GM19025 (cell line): ENCODE results near the gene RNF207.

Source experiments
- ATAC-seq: cut with Tn5 transposase; IDR thresholded peaks from one replicate; pipeline ENCODE4 v1.9.1; 2021; ENCODE audit warnings: mild to moderate bottlenecking, low read depth, moderate library complexity; ENCODE audit not compliant: unreplicated experiment

Gene RNF207

DNA sequence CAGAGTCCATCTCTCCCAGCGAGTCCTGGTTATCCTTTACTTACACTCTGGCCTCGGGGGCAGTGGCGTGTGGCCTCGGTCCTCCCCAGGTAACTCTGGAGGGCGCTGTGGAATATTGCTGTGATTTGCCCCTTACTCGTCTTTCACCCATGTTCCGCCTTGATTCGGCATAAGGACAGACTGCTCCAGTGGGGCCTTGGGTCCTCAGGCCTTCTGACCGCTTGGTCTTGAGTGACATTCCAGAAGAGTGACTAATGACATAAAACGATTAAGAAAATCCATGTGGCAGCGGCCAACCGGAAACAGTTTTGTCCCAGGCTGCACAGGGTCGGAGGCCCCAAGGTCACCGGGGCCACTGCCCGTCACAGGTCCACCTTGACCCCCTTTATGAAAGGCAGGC, 18.8 kb downstream of the RNF207 start:
- ATAC-seq = no peak

DNA sequence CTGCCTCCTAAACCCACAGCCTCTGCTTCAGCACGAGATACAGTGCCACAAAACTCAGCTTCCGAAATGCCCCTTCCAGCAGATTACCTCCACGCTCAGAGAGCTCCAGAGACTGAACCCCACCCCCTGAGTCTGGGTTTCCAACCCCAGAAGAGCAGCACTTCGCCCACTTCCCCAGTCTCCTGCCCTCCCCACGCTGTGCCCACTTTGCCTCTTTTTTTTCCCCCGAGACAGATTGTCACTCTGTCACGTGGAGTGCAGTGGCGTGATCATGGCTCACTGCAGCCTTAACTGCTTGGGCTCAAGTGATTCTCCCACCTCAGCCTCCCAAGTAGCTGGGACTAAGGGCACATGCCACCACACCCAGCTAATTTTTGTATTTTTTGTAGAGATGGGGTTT, 19.7 kb downstream of the RNF207 start:
- no peak for ATAC-seq

DNA sequence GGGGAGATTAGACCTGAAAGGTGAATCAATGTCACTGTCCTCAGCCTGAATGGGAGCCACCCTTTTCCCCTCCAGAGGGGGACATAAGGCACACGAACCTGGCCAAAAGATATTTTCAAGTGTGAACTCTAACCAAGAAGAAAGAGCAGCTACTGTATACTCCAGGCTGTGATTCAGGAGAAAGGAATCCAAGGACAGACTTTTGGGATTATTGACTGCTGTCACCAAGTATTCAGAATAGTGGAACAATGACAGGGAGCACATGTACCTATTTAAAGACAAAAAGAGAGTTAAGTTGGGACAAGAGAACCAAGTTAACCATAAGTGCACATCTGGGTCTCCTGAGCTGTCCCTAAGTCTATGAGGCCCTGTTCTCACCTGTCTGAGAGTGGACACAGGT, 27.5 kb downstream of the RNF207 start:
- ATAC-seq = no peak

DNA sequence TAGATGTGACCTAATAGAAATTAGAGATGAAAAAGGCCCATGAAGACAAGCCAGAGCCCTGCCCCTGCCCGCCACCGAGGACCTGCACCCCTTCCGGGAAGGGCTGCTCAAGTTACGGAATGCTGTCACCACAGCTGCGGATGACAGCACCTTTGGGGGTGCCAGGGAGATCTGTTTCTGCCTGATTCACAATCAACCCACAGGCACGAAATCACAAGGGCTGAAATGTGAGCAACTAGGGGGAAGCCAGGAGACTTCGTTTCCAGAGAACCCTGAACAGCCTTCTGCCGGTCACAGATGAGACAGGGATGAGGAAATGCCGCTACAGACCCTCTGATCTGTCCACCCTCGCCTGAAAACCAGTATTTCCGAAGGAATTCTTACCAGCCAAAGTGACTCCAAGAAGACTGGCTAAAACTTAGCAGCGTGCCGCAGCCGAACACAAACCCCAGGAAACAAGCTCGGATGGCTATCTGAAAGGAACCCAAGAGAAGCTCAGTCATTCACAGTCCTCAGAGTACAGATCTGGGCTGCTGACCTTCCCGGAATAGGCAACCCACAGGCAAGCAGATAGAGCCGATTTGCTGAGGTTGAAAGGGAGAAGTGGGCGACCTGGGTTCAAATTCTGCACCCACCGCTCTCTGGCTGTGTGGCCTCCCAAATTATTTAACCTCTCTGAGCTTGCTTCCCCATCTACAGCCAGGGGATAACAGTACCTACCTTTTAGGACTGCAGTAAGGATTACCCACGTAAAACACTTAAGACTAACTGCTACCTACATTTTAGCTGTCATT, 28.8 kb downstream of the RNF207 start:
- ATAC-seq = no peak

DNA sequence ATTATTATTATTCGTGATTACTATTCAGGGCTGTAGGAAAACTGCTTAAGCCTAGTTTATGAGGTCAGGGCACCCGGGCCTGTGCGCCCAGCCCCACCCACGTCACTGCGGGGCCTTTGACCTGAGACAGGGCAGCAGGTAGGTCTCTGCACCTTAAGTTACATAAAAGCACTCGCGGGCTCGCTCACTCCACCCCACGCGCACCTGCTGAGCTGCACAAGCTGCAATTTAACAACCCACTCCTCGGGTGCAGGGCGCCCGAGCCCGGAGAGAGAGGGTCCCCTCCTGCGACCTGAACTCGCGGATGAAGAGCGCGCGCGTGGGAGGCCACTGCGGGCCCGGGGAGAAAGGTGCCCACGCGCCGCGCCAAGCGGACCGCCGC, 29.4 kb downstream of the RNF207 start:
- peak; percentile 27 for ATAC-seq

DNA sequence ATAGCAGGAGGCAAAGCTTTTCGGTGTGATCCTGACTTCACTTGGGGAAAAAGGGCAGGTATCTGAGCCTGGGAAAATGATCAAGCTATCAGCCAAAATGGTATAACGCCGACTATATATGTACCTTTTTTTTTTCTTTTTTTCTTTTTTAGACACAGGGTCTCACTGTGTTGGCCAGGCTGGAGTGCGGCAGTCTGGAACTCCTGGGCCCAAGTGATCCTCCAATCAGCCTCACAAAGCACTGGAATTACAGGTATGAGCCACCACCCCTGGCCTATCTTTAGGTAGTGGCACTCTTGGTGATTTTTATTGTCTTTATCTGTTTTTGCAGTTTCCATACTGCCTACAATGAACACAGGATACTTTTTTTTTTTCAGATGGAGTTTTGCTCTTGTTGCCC, 31.2 kb downstream of the RNF207 start:
- no peak for ATAC-seq

DNA sequence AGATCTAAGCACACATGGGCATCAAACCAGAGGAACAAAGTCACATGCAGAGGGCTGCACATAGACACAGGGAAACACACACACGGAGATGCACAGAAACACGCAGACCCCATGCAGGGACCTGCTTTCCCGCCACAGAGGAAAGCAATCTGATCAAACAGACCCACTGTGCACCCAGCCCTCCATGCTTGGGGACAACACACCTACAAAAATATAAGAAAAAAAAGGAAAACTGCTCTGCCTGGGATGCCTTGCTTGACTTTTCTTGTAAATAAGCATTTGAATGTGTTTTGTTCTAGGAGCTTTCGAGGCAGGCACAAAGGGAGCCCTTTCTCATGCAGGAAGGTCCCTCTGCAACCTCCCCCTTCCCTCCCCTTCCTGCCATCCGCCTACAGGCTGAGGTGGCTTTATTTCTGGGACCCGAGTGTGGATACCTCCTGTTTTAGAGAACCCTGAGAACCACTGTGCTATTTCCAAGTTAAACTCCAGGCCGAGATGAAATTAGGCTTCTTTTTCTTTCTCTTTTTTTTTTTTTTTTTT, 33.4 kb downstream of the RNF207 start:
- no peak for ATAC-seq

DNA sequence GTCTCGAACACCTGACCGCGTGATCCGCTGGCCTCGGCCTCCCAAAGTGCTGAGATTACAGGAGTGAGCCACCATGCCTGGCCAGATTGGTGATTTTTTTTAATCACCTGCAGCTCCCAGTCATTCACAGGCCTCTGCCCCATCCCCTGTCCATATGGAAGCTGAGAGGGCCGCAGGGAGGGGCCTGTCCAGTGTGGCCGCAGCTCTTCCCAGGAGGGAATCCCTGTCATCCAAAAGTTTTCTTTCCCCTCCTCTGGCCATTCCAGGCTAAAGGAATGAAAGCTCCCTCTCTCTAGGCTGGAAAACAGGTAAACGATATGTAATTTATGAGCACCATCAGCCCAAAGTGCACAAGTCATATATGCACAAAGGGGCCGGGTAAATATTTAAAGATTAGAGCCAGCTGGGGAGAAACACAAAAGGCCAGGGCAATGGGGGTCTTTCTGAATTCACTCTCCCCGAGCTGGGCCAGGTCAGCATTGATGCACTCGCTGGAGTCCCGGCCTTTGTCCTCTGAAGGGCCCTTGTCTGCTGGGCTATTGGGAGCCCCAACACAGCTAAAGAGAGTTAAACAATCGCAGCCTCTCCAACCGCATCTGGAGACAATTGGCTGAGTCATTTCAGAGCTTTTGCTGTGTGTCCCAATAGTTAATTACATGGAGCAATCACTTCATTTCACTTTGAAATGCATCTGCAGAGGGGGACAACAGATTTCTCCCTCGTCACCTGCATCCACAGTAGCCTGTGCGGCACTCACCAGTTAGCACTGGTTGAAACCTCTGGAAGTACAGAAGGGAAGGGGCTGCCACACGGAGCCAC, 34.2 kb downstream of the RNF207 start:
- no peak for ATAC-seq

DNA sequence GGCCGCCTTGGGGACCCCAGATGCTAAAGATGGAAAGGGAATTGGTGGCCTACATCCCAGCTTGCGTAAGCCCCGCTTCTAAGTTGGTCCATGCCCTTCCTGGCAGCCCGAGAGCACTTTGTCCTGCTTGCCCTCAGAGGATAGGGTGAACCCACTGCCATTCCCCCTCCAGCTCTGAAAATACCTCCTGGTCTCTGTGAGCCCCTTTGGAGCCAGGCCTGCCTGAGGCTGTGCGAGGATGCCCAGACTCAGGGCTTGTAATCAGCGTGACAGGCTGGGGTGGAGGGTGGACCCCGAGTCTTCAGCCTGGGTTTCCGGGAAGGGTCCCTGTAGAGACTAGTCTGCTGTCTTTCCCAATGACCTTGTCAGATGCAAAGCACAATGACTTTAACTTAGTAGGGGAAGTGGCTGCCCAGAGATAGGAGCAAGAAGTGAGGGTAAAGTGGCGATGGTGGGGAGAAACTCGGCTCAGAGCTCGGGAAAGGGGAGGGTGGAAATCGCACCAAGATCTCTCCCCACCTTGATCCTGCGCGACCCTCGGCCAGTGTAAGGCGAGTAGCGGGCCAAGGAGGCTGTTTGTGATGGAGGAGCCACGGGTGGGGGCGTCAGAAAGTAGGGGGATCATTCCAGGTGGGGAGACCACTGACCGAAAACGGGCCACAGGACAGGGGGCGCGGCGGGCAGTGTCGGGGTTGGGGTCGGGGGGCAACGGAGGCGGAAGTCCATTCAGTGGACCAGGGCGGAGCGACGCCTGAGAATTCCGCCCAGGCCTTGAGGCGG, 35.4 kb downstream of the RNF207 start:
- no peak for ATAC-seq

DNA sequence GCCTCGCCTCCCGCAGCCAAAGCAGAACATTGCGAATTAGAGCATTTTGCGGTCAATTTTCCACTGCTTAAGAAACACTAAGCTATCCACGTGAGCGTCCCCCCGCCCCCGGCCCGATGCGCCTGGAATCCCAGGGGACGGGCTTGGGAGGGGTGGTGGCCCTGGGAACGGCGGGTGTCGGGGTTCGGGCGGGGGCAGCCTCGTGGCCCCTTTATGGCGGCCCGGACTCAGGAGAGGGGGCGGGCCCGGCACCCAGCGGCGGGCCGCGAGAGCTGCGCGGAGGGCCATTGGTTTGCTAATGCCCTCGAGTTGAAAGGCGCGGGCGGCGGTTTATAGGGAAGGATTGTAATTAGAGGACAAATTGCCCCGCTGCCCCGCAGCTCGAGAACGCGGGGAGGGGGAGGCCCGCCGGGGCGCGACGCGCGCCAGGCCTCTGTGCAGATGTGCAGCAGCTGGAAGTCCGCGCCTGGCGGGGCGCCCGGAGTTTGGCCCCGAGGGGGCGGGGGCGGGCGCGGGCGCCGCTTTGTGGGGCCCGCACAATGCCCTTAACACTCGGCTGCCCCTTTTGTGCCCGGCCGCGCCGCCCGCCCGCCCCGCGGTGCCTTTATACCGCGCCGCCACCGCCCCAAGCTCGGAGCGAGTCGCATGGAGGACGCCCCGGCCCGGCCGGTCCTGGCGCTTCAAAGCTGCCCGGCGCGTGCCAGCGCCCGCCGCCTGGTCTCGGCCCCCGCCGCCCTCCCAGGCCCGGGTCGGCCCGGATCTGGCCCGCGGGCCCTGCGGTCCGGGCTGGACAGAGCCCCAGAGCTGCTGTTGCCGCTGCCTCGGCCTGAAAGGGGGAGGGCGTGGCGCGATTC, 36.2 kb downstream of the RNF207 start:
- ATAC-seq = no peak

DNA sequence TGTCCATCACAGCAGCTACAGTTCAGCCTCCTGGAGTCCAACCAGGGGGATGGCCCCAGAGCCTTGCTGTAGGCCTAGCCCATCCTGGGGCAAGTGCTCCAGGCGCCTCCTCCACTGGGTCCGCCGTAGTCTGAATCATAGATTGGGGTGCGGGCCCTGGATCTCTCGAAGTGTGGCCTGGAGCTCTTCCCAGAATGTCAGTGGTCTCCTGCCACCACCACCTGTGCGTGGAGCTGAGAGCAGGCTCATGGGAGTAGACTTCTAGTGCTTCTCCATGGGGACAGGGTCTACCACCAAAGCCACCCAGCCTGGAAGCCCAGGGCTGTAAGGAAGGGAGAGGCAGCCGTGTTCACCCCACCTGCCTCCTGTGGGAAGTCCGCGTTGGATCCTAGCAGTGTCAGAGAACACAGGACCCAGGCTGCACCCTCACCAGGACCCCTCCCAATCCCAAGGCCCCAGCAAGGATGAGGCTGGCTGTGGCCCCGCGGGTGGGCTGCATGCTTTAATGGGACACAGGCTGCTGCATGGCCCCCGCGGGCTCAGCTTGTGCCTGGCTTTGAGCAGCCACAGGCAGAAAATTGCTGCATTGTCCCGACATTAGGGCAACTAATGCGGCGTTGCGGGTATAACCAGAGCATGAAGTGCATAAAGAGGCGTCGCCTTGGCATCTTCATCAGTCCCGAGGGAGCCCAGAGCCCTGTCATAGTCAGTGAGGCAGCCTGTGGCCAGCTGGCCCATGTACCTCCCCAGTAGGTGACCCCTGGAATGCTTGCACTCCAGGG, 37.3 kb downstream of the RNF207 start:
- no peak for ATAC-seq

DNA sequence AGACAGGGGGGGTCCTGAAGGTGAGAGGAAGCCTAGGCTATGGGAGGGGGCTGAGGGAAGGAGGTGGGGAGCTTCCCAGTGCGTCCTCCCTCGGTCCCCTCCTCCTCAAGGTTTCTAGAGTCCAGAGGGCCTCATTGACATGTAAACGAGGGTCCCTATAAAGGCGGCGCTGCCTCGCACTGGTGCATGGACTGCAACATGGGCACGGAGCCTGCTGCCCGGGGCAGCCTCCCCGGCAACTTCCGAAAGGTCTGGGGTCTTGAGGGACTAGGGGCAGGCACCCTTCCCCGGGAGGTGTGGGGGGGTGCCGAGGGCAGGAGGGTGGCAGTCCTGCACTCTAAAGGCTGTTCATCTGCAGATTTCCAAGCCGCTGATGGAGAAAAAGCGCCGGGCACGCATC, 38.1 kb downstream of the RNF207 start, which contains the start of gene HES3:
HES3 (plus strand) TSS at position 187 of the 400 bp plus-strand sequence; CDS start at position 374, 187 bp downstream.
- no peak for ATAC-seq

DNA sequence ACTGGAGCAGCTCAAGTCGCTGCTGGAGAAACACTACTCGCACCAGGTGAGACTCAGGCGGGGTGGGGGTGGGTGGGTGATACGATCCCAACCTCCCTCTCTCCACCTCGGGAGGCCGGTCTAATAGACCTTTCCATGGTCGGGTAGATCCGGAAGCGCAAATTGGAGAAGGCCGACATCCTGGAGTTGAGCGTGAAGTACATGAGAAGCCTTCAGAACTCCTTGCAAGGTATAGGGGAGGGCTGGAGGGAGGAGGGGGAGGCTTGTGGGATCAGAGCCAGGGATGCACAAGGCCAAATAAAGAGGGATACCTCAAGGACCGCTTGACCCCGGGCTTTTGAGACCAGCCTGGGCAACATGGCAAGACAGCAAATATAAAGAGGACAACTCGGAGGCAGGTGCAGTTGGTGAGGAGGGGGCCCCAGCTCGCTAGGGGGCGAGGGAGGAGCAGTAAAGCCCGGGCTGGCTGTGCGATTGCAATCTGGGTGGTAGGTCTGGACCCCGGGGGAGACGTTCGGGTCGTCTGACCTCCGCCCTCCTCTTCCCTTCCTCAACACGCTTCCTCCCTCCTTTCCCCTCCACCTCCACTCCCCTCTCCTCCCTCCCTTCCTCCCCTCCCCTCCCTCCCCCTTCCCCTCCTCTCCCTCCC, 38.6 kb downstream of the RNF207 start:
- ATAC-seq = no peak

DNA sequence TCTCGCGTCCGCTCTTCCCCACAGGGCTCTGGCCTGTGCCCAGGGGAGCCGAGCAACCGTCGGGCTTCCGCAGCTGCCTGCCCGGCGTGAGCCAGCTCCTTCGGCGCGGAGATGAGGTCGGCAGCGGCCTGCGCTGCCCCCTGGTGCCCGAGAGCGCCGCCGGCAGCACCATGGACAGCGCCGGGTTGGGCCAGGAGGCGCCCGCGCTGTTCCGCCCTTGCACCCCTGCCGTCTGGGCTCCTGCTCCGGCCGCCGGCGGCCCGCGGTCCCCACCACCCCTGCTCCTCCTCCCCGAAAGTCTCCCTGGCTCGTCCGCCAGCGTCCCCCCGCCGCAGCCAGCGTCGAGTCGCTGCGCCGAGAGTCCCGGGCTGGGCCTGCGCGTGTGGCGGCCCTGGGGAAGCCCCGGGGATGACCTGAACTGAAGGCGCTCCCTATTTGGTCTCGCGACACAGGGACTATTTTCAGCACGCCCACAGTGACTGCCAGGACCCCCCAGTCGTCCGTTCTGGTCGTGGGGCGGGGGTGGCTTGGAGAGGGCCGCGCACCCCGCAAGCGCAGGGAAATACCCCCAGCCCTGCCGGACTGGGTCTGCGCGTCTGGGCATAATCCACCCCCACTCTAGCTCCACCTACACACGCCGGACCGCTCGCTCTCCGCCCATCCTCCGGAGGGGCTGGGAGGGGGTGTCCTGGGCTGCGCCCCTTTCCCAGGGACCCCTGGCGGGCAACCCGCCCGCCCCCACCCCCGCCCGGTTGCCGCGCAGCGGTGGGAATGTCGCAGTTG, 39.4 kb downstream of the RNF207 start:
- ATAC-seq = no peak

DNA sequence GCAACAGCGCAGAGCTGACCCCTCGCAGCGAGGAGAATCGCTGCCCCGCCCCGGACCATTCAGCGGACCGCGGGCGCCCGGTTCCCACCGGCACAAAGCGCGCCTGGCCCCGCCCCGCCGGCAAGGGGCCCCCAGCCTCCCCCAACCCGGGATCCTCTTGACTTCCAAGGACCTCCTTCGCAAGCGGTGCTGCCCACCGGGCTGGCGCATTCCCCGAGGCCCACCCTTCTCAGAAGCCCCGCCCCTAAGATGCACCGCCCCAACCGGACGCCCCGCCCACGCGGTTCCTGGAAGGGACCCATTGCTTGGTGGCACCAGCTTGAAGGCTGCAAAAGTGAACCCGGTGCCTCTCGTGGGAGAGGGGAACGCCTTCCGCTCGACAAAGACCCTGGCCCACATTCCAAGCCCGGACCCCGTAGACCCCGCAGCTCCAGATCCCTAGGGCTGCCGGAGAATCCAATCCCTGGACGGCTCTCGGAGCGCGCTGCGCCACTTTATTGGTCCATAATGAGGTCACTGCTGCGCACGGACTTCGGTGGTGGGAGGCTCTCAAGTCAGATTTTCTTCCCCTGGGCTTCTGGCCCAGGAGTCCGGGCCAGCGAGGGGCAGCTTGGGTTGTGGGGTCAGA, 40.1 kb downstream of the RNF207 start:
- no peak for ATAC-seq

DNA sequence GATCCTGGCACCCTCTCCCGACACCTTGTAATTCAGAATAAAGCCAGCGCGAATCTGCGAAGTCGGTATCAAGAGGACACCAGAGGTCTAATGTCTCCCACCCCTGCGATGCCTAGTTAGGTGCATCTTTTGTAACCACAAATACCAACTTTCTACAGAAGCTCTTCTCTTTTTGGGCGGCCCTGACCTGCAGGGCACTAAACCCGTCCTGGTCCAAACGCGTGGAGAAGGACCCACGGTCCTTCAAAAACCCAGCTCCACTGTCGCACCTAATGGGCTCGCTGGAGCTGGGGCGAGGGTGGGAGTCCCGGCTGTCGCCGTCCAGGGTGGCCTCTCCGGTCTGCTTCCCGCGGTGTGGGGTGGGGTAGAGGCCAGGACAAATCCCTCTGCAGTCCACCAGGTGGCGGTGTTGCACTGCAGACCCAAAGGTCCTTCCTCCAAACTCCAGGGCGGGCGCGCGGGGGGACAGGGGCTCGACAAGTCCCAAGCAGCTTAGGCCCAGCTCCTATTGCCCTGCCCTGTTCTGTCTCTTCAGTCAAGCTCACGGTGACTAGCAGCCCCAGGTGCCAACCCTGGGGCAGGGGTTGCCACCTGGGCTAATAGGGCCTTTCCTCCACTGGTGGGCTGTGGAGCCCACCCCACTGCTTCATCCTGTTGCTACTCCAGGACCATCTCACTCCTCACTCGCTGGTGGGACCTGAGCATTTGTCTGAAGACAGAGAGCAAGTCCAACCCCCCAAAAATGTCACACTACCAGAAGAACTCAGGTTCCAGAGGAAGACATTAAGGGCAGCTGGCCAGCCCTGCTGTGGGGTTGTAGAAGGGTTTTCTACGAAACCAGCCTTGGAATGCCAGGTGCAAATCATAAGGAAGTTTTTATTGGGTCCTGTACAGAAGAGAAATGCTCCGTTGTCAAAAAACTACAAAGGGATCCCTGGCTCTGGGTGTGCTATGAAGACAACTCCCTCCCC, 40.9 kb downstream of the RNF207 start:
- ATAC-seq = no peak
